Panc1 (cell line): ENCODE results near the gene ANKH. TPM values are rescaled to one million over a fixed set of nuclear protein-coding genes. Genes with fewer than 3 reads are reported as not detected.

Experiments
- ATAC-seq: fragments of 200-7000 bp; cut with Tn5 transposase; 2 replicates; pipeline ENCODE4 v1.9.1; 2020; ENCODE audit warnings: mild to moderate bottlenecking, moderate library complexity
- BruUV-seq: library from RNA; stranded (reverse); fragments of 400-500 nt; replicated peaks from 2 replicates; lab custom pipeline; 2021; lab: Mats Ljungman, UMichigan
- CTCF ChIA-PET: fragments of 300-600 bp; sonication (Branson Sonifier 250); formaldehyde crosslinking; loops from one replicate; lab custom pipeline; 2022; ENCODE audit warnings: antibody characterized with exemption; lab: Charles Lee
- POLR2A ChIA-PET: fragments of 300-600 bp; sonication (Branson Sonifier 250); formaldehyde crosslinking; loops from one replicate; lab custom pipeline; 2022; ENCODE audit warnings: antibody characterized with exemption; lab: Charles Lee
- DNase-seq: peaks from one replicate; pipeline ENCODE4 v3.0.0-alpha.2; 2010; ENCODE audit warnings: low read depth, low spot score
- H3K27ac ChIP-seq: 2 replicates; pipeline ENCODE4 v1.5.1; 2011; ENCODE audit warnings: mild to moderate bottlenecking, low read length, inconsistent platforms
- H3K27me3 ChIP-seq: fragments of 200-500 bp; sonication (Bioruptor generic); 2 replicates; pipeline ENCODE4 v1.6.0; 2014; ENCODE audit warnings: low read length, inconsistent platforms; ENCODE audit not compliant: control insufficient read depth, insufficient read depth
- H3K36me3 ChIP-seq: fragments of 200-500 bp; sonication (Bioruptor generic); 2 replicates; pipeline ENCODE4 v1.5.1; 2014; ENCODE audit warnings: inconsistent platforms, mild to moderate bottlenecking, low read length, moderate library complexity; ENCODE audit not compliant: control insufficient read depth, insufficient read depth
- H3K4me1 ChIP-seq: 2 replicates; pipeline ENCODE4 v1.5.1; 2011; ENCODE audit warnings: inconsistent platforms, mild to moderate bottlenecking, low read length, moderate library complexity; ENCODE audit not compliant: control insufficient read depth, insufficient read depth
- H3K4me3 ChIP-seq, 2 experiments: 2 replicates each; pipeline ENCODE4 v1.5.1; 2011 to 2012; ENCODE audit warnings: low read depth in 2 of 2, low read length in 2 of 2, mild to moderate bottlenecking in 2 of 2, inconsistent platforms in 1 of 2, moderate library complexity in 1 of 2
- H3K9me3 ChIP-seq: fragments of 200-500 bp; sonication (Bioruptor generic); 2 replicates; pipeline ENCODE4 v1.5.1; 2014; ENCODE audit warnings: low read depth, mild to moderate bottlenecking, inconsistent platforms, low read length, moderate library complexity; ENCODE audit not compliant: control insufficient read depth, insufficient read depth
- POLR2AphosphoS5 ChIP-seq: IDR thresholded peaks from 2 replicates; pipeline ENCODE4 v1.6.1; 2012; ENCODE audit warnings: mild to moderate bottlenecking, low read depth, low read length, moderate library complexity
- SIN3A ChIP-seq: IDR thresholded peaks from 2 replicates; pipeline ENCODE4 v1.6.1; 2012; ENCODE audit warnings: low read depth, mild to moderate bottlenecking, low read length, moderate library complexity, borderline replicate concordance; ENCODE audit not compliant: insufficient read depth
- TCF7L2 ChIP-seq: IDR thresholded peaks from 2 replicates; pipeline ENCODE4 v1.6.1; 2011; ENCODE audit warnings: mild to moderate bottlenecking, low read depth, low read length, inconsistent platforms
- in situ Hi-C: cut with HindIII; loops from 2 replicates; pipeline ENCODE4 v1.10.0; 2016; ENCODE audit warnings: low sequenced_read_pairs, low pct_unique_long_range_greater_than_20kb
- intact Hi-C: fragments of 100-400 bp; cut with micrococcal nuclease; formaldehyde crosslinking; loops from one replicate; pipeline ENCODE4 v1.10.0; 2022; ENCODE audit not compliant: unreplicated experiment
- total RNA-seq: library from RNA; stranded (reverse); gene quantifications from one replicate; pipeline ENCODE4 v1.2.1, GENCODE V29; 2021; ENCODE audit not compliant: unreplicated experiment
- TF ChIP-seq, protein P1 (sequence below): fragments of 450-650 bp; IDR thresholded peaks from 2 replicates; pipeline ENCODE4 v1.5.1; 2017; ENCODE audit warnings: mild to moderate bottlenecking
- TF ChIP-seq, protein P2 (sequence below), 2 experiments: IDR thresholded peaks; 2 replicates each; pipeline ENCODE4 v1.6.1; 2011 to 2012; ENCODE audit warnings: low read depth in 2 of 2, control low read depth in 1 of 2, low read length in 1 of 2, mild to moderate bottlenecking in 1 of 2, moderate library complexity in 1 of 2; ENCODE audit not compliant: insufficient read depth in 1 of 2

ANKH gene
- total RNA-seq, 1 experiment from 2014 or later: 11.2 TPM

DNA sequence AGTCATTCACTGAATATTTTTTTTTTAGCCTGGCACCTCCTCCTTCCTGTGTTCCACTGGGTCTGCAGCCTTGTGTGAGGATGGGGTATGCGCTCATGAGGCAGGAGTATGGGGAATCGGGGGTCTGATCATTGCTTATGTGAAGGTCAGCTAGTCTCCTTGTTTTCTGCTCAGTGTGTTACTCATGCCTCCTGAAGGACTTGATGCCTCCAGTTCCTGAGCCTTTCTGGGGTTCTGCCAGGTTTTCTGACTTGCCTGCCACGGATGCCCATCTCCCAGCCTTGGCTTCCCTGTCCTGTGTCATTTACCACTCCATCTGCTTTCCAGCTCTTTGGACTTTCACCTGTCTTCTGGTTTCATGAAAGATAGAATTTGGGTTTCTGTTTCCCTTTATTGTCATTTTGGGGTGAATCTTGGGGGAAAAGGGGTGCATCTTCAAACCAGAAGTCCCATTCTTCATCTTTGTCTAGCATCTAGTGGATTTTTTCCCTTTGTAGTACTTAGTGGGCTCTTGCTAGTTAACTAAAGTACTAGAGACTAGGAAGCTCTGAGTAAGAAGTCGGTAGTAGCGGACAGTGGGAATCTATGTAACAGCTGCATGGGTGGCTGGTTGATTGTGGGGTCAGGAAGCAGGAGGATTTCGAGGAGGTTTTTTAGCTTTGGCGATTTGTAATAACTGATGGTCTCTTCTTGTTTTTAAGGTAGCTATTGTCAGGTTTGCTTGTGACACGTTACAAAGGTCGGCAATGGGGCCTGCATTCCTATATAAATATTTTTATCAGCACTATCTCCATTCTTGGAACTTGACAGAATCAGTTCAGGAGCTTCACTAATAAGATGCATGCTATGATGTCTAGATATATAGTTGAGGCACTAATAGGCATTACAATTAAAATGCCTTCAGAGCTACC, 198.8 kb downstream of the ANKH start:
- H3K27ac ChIP-seq: peak overlapping the region; percentile 23; the same call in 1 of the 2 replicates
- intact Hi-C loops: no loop called here
- ATAC-seq (0 out of 2 replicates have a peak, but pooled peaks have one; percentile 44), DNase-seq (no peak)
- no peaks in the 10 kb centered on the region; the same call in 1 of the 2 replicates for H3K36me3 ChIP-seq
- ChIA-PET POLR2A (no interaction called here), CTCF (no interaction called here)
- H3K4me1 ChIP-seq: peaks cover 24% of the 10 kb centered on the region
- no TSS peak for BruUV-seq
- TF ChIP-seq SIN3A (no peak), POLR2AphosphoS5 (no peak), TCF7L2 (no peak)
- TF ChIP-seq, protein P1, sequence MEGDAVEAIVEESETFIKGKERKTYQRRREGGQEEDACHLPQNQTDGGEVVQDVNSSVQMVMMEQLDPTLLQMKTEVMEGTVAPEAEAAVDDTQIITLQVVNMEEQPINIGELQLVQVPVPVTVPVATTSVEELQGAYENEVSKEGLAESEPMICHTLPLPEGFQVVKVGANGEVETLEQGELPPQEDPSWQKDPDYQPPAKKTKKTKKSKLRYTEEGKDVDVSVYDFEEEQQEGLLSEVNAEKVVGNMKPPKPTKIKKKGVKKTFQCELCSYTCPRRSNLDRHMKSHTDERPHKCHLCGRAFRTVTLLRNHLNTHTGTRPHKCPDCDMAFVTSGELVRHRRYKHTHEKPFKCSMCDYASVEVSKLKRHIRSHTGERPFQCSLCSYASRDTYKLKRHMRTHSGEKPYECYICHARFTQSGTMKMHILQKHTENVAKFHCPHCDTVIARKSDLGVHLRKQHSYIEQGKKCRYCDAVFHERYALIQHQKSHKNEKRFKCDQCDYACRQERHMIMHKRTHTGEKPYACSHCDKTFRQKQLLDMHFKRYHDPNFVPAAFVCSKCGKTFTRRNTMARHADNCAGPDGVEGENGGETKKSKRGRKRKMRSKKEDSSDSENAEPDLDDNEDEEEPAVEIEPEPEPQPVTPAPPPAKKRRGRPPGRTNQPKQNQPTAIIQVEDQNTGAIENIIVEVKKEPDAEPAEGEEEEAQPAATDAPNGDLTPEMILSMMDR: no peak
- TF ChIP-seq, protein P2, sequence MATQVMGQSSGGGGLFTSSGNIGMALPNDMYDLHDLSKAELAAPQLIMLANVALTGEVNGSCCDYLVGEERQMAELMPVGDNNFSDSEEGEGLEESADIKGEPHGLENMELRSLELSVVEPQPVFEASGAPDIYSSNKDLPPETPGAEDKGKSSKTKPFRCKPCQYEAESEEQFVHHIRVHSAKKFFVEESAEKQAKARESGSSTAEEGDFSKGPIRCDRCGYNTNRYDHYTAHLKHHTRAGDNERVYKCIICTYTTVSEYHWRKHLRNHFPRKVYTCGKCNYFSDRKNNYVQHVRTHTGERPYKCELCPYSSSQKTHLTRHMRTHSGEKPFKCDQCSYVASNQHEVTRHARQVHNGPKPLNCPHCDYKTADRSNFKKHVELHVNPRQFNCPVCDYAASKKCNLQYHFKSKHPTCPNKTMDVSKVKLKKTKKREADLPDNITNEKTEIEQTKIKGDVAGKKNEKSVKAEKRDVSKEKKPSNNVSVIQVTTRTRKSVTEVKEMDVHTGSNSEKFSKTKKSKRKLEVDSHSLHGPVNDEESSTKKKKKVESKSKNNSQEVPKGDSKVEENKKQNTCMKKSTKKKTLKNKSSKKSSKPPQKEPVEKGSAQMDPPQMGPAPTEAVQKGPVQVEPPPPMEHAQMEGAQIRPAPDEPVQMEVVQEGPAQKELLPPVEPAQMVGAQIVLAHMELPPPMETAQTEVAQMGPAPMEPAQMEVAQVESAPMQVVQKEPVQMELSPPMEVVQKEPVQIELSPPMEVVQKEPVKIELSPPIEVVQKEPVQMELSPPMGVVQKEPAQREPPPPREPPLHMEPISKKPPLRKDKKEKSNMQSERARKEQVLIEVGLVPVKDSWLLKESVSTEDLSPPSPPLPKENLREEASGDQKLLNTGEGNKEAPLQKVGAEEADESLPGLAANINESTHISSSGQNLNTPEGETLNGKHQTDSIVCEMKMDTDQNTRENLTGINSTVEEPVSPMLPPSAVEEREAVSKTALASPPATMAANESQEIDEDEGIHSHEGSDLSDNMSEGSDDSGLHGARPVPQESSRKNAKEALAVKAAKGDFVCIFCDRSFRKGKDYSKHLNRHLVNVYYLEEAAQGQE (IDR thresholded peaks at IDR 0.05; ENCODE audit: insufficient read depth in 1 of 2, low read depth in 2 of 2, low read length in 1 of 2): no peak
- H3K27me3 ChIP-seq: no peaks in the 10 kb centered on the region
- H3K4me3 ChIP-seq: no peak overlapping the region
- no peaks in the 10 kb centered on the region for H3K9me3 ChIP-seq
- in situ Hi-C loops: no loop called here

DNA sequence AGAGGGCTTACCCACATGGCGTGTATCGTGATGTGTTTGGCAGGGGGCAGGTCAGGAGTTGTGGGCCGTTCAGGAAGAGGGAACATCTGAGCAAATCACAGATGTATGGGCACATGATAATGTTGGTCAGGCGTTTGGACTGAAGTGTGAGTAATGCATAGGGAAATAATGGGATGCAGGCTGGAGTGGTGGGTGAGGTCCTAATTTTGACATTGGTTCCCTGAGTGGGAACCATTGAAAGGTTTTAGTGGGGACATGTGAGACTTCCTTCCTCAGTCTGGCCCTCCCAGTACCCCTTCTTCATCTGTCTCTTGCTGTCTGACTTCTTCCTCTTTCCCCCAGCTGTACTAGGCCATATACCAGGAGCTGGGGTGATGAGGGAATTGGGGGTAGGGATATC, 199.5 kb downstream of the ANKH start:
- no peak overlapping the region for H3K27ac ChIP-seq
- in situ Hi-C loops (no loop called here), intact Hi-C loops (no loop called here)
- H3K9me3 ChIP-seq: no peaks in the 10 kb centered on the region
- TF ChIP-seq SIN3A (no peak), POLR2AphosphoS5 (no peak), TCF7L2 (no peak)
- TF ChIP-seq, protein P1: no peak
- TF ChIP-seq, protein P2 (IDR thresholded peaks at IDR 0.05; ENCODE audit: insufficient read depth in 1 of 2, low read depth in 2 of 2, low read length in 1 of 2): no peak
- ATAC-seq (no peak; the same call in 1 of the 2 replicates), DNase-seq (no peak)
- POLR2A ChIA-PET: no interaction called here
- peaks cover 25% of the 10 kb centered on the region for H3K4me1 ChIP-seq
- no peaks in the 10 kb centered on the region; the same call in 1 of the 2 replicates for H3K36me3 ChIP-seq
- no peak overlapping the region for H3K4me3 ChIP-seq
- no peaks in the 10 kb centered on the region for H3K27me3 ChIP-seq
- CTCF ChIA-PET: no interaction called here
- BruUV-seq: no TSS peak
